Measurements from ENCODE around the gene C1orf232. TPM values are rescaled to one million over a fixed set of nuclear protein-coding genes. Genes with fewer than 3 reads are reported as not detected.

C1orf232 gene
- total and polyA plus RNA-seq, 9 of the 15 experiments (the other 6 are each of a cell fraction or from before 2014, with no cell fraction given): not detected

- TF ChIP-seq PRDM10 (IDR thresholded peaks at IDR 0.05; ENCODE audit: partially characterized antibody) (no peak), PHTF2 (CRISPR knock-in tag; IDR thresholded peaks at IDR 0.05) (no peak), PTTG1 (tag; IDR thresholded peaks at IDR 0.05; ENCODE audit: low read depth) (peak; percentile 83), MLX (CRISPR knock-in tag; conservative IDR thresholded peaks at IDR 0.05) (no peak), BMI1 (IDR thresholded peaks at IDR 0.05; ENCODE audit: low read length) (no peak), BRF1 (IDR thresholded peaks at IDR 0.05; ENCODE audit: borderline replicate concordance, extremely low read depth, insufficient read length) (no peak), ZNF174 (CRISPR knock-in tag; IDR thresholded peaks at IDR 0.05) (no peak), ZNF24 (IDR thresholded peaks at IDR 0.05) (no peak), SMARCA4 (IDR thresholded peaks at IDR 0.05) (no peak), FOXJ3 (CRISPR knock-in tag; IDR thresholded peaks at IDR 0.05) (no peak), TCF15 (CRISPR knock-in tag; IDR thresholded peaks at IDR 0.05) (peak; percentile 92), TCF7 (IDR thresholded peaks at IDR 0.05; ENCODE audit: borderline replicate concordance) (no peak), NFIC (IDR thresholded peaks at IDR 0.05) (peak; percentile 71), CEBPZ (IDR thresholded peaks at IDR 0.05; ENCODE audit: borderline replicate concordance, low read depth, low read length) (no peak), ZNF512 (tag; IDR thresholded peaks at IDR 0.05) (no peak), TGIF2 (CRISPR knock-in tag; IDR thresholded peaks at IDR 0.05) (no peak)
These were observed 44.1 kb downstream of the C1orf232 start (continued) for GRCh38 chr1:26124418-26125331.
